SHP77 (cell line): Measurements from ENCODE around the gene RPP25.

Experiments used
- DNase-seq, 2 experiments: peaks; one replicate each; lab custom pipeline; 2025; lab: John Stamatoyannopoulos, UW

Gene RPP25

GRCh38 chr15:74956648-74957475 is at the start of gene RPP25:
TSS of gene RPP25 (minus strand) at chr15:74956772. CDS start at chr15:74956583, 189 bp downstream.
- peak; percentile 64 to 74 for DNase-seq

- DNase-seq, result no peak
Observed at GRCh38 chr15:75002398-75002797, 45.8 kb upstream of the RPP25 start.

GRCh38 chr15:75001310-75001709 is 44.7 kb upstream of the RPP25 start:
- DNase-seq, result no peak

- DNase-seq, result no peak
Observed at GRCh38 chr15:74997543-74997942, 41.0 kb upstream of the RPP25 start.

- DNase-seq, result no peak
Observed at GRCh38 chr15:74997141-74997540, 40.6 kb upstream of the RPP25 start.

GRCh38 chr15:74995779-74996765 is 39.5 kb upstream of the RPP25 start:
- DNase-seq, result peak; percentile 64 to 71

- DNase-seq, result peak; percentile 92 to 98
Observed at GRCh38 chr15:74995182-74995778, 38.7 kb upstream of the RPP25 start, which contains the start of gene SCAMP5. TSS of gene SCAMP5 (plus strand) at chr15:74995563. CDS start at chr15:75011840, 16,277 bp downstream.

- no peak for DNase-seq
Observed at GRCh38 chr15:74994685-74995084, 38.1 kb upstream of the RPP25 start.

GRCh38 chr15:74994236-74994635 is 37.7 kb upstream of the RPP25 start:
- no peak for DNase-seq

- no peak for DNase-seq
Observed at GRCh38 chr15:74992619-74993018, 36.0 kb upstream of the RPP25 start.

- DNase-seq, result no peak
Observed at GRCh38 chr15:74989527-74989926, 33.0 kb upstream of the RPP25 start.

- DNase-seq, result peak; percentile 52 to 73
Observed at GRCh38 chr15:74988007-74988800, 31.6 kb upstream of the RPP25 start.

GRCh38 chr15:74983725-74984231 is 27.2 kb upstream of the RPP25 start:
- DNase-seq, result no peak

- no peak for DNase-seq
Observed at GRCh38 chr15:74982183-74982582, 25.6 kb upstream of the RPP25 start.

GRCh38 chr15:74978503-74978902 is 21.9 kb upstream of the RPP25 start:
- no peak for DNase-seq

- DNase-seq, result no peak
Observed at GRCh38 chr15:74978077-74978476, 21.5 kb upstream of the RPP25 start.

- DNase-seq, result no peak
Observed at GRCh38 chr15:74977599-74977998, 21.0 kb upstream of the RPP25 start.

GRCh38 chr15:74976159-74976558 is 19.6 kb upstream of the RPP25 start:
- DNase-seq, result no peak

- no peak for DNase-seq
Observed at GRCh38 chr15:74967670-74968069, 11.1 kb upstream of the RPP25 start.

- no peak for DNase-seq
Observed at GRCh38 chr15:74964794-74965193, 8.2 kb upstream of the RPP25 start.

GRCh38 chr15:74963213-74963612 is 6.6 kb upstream of the RPP25 start:
- DNase-seq, result no peak
